ENCODE results near the gene ARFRP1.

The ARFRP1 gene

GRCh38 chr20:63702751-63703470 lies 4.9 kb downstream of the ARFRP1 start:
- Mint-ChIP-seq H3K36me3 (ENCODE audit: low read depth) (peaks cover 20% of the 10 kb centered on the region), H3K9me3 (no peaks in the 10 kb centered on the region), H3K27me3 (ENCODE audit: low read depth) (no peaks in the 10 kb centered on the region), H3K4me3 (no peak overlapping the region), H3K4me1 (ENCODE audit: low read depth) (peaks cover 10% of the 10 kb centered on the region), H3K27ac (no peak overlapping the region)

- Mint-ChIP-seq H3K4me3 (no peak overlapping the region), H3K27ac (no peak overlapping the region), H3K4me1 (ENCODE audit: low read depth) (peaks cover 10% of the 10 kb centered on the region), H3K36me3 (ENCODE audit: low read depth) (peaks cover 20% of the 10 kb centered on the region), H3K27me3 (ENCODE audit: low read depth) (no peaks in the 10 kb centered on the region), H3K9me3 (no peaks in the 10 kb centered on the region)
Measured at GRCh38 chr20:63702036-63702665, 5.6 kb downstream of the ARFRP1 start.

- peaks cover 15% of the 10 kb centered on the region for H3K36me3 Mint-ChIP-seq (ENCODE audit: low read depth)
- H3K9me3 Mint-ChIP-seq, result no peaks in the 10 kb centered on the region
- no peaks in the 10 kb centered on the region for H3K27me3 Mint-ChIP-seq (ENCODE audit: low read depth)
- no peak overlapping the region for H3K4me3 Mint-ChIP-seq
- H3K4me1 Mint-ChIP-seq (ENCODE audit: low read depth), result peaks cover 6% of the 10 kb centered on the region
- no peak overlapping the region for H3K27ac Mint-ChIP-seq
Measured at GRCh38 chr20:63701329-63702035, 6.3 kb downstream of the ARFRP1 start.

- H3K9me3 Mint-ChIP-seq, result no peaks in the 10 kb centered on the region
- H3K4me1 Mint-ChIP-seq (ENCODE audit: low read depth), result peaks cover 3% of the 10 kb centered on the region
- no peak overlapping the region for H3K4me3 Mint-ChIP-seq
- peaks cover 12% of the 10 kb centered on the region for H3K36me3 Mint-ChIP-seq (ENCODE audit: low read depth)
- H3K27me3 Mint-ChIP-seq (ENCODE audit: low read depth), result no peaks in the 10 kb centered on the region
- H3K27ac Mint-ChIP-seq, result no peak overlapping the region
Measured at GRCh38 chr20:63701051-63701328, 6.8 kb downstream of the ARFRP1 start.

- no peaks in the 10 kb centered on the region for H3K27me3 Mint-ChIP-seq (ENCODE audit: low read depth)
- H3K27ac Mint-ChIP-seq, result no peak overlapping the region
- no peaks in the 10 kb centered on the region for H3K9me3 Mint-ChIP-seq
- peaks cover 10% of the 10 kb centered on the region for H3K36me3 Mint-ChIP-seq (ENCODE audit: low read depth)
- H3K4me3 Mint-ChIP-seq, result no peak overlapping the region
- H3K4me1 Mint-ChIP-seq (ENCODE audit: low read depth), result peaks cover 3% of the 10 kb centered on the region
Measured at GRCh38 chr20:63700199-63701050, 7.4 kb downstream of the ARFRP1 start.

GRCh38 chr20:63699466-63700198 lies 8.1 kb downstream of the ARFRP1 start:
- Mint-ChIP-seq H3K36me3 (ENCODE audit: low read depth) (peaks cover 3% of the 10 kb centered on the region), H3K27me3 (ENCODE audit: low read depth) (no peaks in the 10 kb centered on the region), H3K9me3 (no peaks in the 10 kb centered on the region), H3K4me3 (no peak overlapping the region), H3K4me1 (ENCODE audit: low read depth) (no peaks in the 10 kb centered on the region), H3K27ac (no peak overlapping the region)

GRCh38 chr20:63698739-63699465 lies 8.9 kb downstream of the ARFRP1 start:
- Mint-ChIP-seq H3K9me3 (no peaks in the 10 kb centered on the region), H3K36me3 (ENCODE audit: low read depth) (peaks cover under 1% of the 10 kb centered on the region), H3K4me1 (ENCODE audit: low read depth) (no peaks in the 10 kb centered on the region), H3K27me3 (ENCODE audit: low read depth) (no peaks in the 10 kb centered on the region), H3K4me3 (no peak overlapping the region), H3K27ac (no peak overlapping the region)

- no peak overlapping the region for H3K27ac Mint-ChIP-seq
- H3K4me1 Mint-ChIP-seq (ENCODE audit: low read depth), result no peaks in the 10 kb centered on the region
- H3K9me3 Mint-ChIP-seq, result no peaks in the 10 kb centered on the region
- H3K27me3 Mint-ChIP-seq (ENCODE audit: low read depth), result no peaks in the 10 kb centered on the region
- H3K4me3 Mint-ChIP-seq, result no peak overlapping the region
- peaks cover 3% of the 10 kb centered on the region for H3K36me3 Mint-ChIP-seq (ENCODE audit: low read depth)
Measured at GRCh38 chr20:63697868-63698545, 9.8 kb downstream of the ARFRP1 start.

GRCh38 chr20:63697357-63697867 lies 10.4 kb downstream of the ARFRP1 start:
- H3K4me1 Mint-ChIP-seq (ENCODE audit: low read depth), result no peaks in the 10 kb centered on the region
- H3K27me3 Mint-ChIP-seq (ENCODE audit: low read depth), result no peaks in the 10 kb centered on the region
- H3K9me3 Mint-ChIP-seq, result no peaks in the 10 kb centered on the region
- H3K36me3 Mint-ChIP-seq (ENCODE audit: low read depth), result peaks cover 5% of the 10 kb centered on the region
- H3K4me3 Mint-ChIP-seq, result no peak overlapping the region
- no peak overlapping the region for H3K27ac Mint-ChIP-seq

- H3K4me3 Mint-ChIP-seq, result no peak within 1 kb of the TSS
- H3K27ac Mint-ChIP-seq, result no peak within 1 kb of the TSS
- H3K27me3 Mint-ChIP-seq (ENCODE audit: low read depth), result no peaks in the 10 kb centered on the region
- H3K36me3 Mint-ChIP-seq (ENCODE audit: low read depth), result peaks cover 5% of the 10 kb centered on the region
- no peaks in the 10 kb centered on the region for H3K9me3 Mint-ChIP-seq
- no peaks in the 10 kb centered on the region for H3K4me1 Mint-ChIP-seq (ENCODE audit: low read depth)
Measured at GRCh38 chr20:63696628-63697356, 11.0 kb downstream of the ARFRP1 start, which contains the start of gene TNFRSF6B. TNFRSF6B (plus strand) TSS chr20:63696652; CDS start chr20:63696768, 116 bp downstream.

- Mint-ChIP-seq H3K4me1 (ENCODE audit: low read depth) (no peaks in the 10 kb centered on the region), H3K9me3 (no peaks in the 10 kb centered on the region), H3K36me3 (ENCODE audit: low read depth) (peaks cover 5% of the 10 kb centered on the region), H3K4me3 (no peak overlapping the region), H3K27ac (no peak overlapping the region), H3K27me3 (ENCODE audit: low read depth) (no peaks in the 10 kb centered on the region)
Measured at GRCh38 chr20:63696306-63696627, 11.5 kb downstream of the ARFRP1 start.

GRCh38 chr20:63695424-63696305 lies 12.1 kb downstream of the ARFRP1 start:
- Mint-ChIP-seq H3K9me3 (no peaks in the 10 kb centered on the region), H3K4me3 (no peak overlapping the region), H3K27ac (no peak overlapping the region), H3K27me3 (ENCODE audit: low read depth) (no peaks in the 10 kb centered on the region), H3K36me3 (ENCODE audit: low read depth) (peaks cover 5% of the 10 kb centered on the region), H3K4me1 (ENCODE audit: low read depth) (no peaks in the 10 kb centered on the region)

Measured in T-helper 1 cell treated with Interleukin-12 subunit alpha and Interleukin-12 subunit beta and Interleukin-4 antibody, amounts not matched to agents 30 μg/mL and 1 μg/mL, for 36 hours (primary cell).